Transverse colon (tissue), 4 donors: Measurements from ENCODE around the gene HLA-DQB2.

Experiments
- CTCF ChIP-seq, 5 experiments: fragments of 200-600 bp in 3 of 5; fragments of 450-650 bp in 2 of 5; sonication (generic) in 3 of 5; IDR thresholded peaks; 1 replicate in 2 of 5; 2 replicates in 3 of 5; pipeline ENCODE4 v1.5.1; 2016 to 2017; ENCODE audit warnings: antibody characterized with exemption in 5 of 5, inconsistent platforms in 3 of 5, mild to moderate bottlenecking in 2 of 5, moderate library complexity in 1 of 5
- EP300 ChIP-seq: sonication (generic); formaldehyde crosslinking; IDR thresholded peaks from one replicate; pipeline ENCODE4 v1.6.1; 2017; ENCODE audit warnings: antibody characterized with exemption, low read depth
- POLR2A ChIP-seq: fragments of 450-650 bp; IDR thresholded peaks from one replicate; pipeline ENCODE4 v1.6.1; 2016; ENCODE audit warnings: antibody characterized with exemption, mild to moderate bottlenecking, moderate library complexity
- POLR2AphosphoS5 ChIP-seq, 3 donors: sonication (generic); formaldehyde crosslinking; IDR thresholded peaks; one replicate each; pipeline ENCODE4 v1.6.1; 2016; ENCODE audit warnings: antibody characterized with exemption in 3 of 3

DNA sequence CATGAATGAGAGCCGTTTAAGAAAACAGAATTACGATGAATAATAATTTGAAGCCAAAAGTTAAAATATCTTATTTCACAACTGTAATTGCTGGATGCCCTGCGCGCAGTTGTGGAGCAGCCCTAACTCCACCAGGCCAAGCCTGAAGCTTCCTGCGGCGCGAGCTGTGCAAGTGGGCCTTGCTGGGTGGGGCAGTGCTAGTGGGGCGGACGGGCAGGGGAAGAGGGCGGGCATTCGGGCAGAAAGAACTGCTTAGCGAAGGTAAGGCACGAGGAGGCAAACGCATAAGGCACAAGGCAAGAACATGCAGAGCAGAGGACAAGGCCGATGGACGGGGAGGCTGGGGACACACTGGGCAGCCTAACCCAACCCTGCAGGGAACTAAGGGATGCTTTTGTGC lies 2.3 kb downstream of the HLA-DQB2 start:
- no peak for TF ChIP-seq CTCF (IDR thresholded peaks at IDR 0.05)
- TF ChIP-seq EP300: no peak
- no peak for TF ChIP-seq POLR2A
- no peak for TF ChIP-seq POLR2AphosphoS5 (IDR thresholded peaks at IDR 0.05)
